Measurements from ENCODE around the gene DDX27.

GRCh38 chr20:49172413-49172812 is 46.8 kb upstream of the DDX27 start:
- TF ChIP-seq CTCF (IDR thresholded peaks at IDR 0.05; ENCODE audit: poor library complexity) (no peak), EZH2phosphoT487 (IDR thresholded peaks at IDR 0.05; ENCODE audit: low read depth, severe bottlenecking, unreplicated experiment) (no peak)
